Measurements from ENCODE around the gene UBQLN2. TPM values are rescaled to one million over a fixed set of nuclear protein-coding genes. Genes with fewer than 3 reads are reported as not detected.

UBQLN2 gene
- total and polyA plus RNA-seq, 10 of the 15 experiments (the other 5 are each of a cell fraction or from before 2014, with no cell fraction given): 2.4 to 41.3 (median 17.0) TPM

DNA sequence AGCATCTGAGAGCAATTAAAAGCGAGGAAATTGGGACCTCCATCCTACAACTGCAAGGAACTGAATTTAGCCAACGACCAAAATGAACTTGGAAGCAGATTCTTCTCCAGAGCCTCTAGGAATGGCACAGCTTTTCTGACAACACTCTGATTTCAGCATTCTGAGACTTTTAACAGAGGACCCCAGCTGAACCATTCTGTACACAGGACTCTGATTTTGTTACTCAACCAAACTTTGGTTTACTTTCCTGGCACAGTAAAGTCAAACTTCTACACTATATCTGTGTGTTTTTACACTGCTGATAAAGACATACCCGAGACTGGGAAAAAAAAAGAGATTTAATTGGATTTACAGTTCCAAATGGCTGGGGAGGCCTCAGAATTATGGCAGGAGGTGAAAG is 37.6 kb downstream of the UBQLN2 start:
- RAD21 ChIA-PET (ENCODE audit: unreplicated experiment): no interaction called here
- Histone ChIP-seq H3K79me2 (ENCODE audit: control insufficient read depth, insufficient read depth, low read length) (no peaks in the 10 kb centered on the region), H3K36me3 (ENCODE audit: control insufficient read depth in 2 of 2, insufficient read depth in 2 of 2, low read length in 1 of 2) (no peaks in the 10 kb centered on the region), H3K27me3 (replicated peaks in 1 of 2; ENCODE audit: control insufficient read depth in 2 of 2, insufficient read depth in 2 of 2, low read length in 1 of 2) (no peaks in the 10 kb centered on the region), H3K9ac (ENCODE audit: control insufficient read depth, insufficient read depth, low read length) (no peak overlapping the region), H3K27ac (ENCODE audit: control insufficient read depth, insufficient read depth) (no peak overlapping the region), H3K4me1 (ENCODE audit: control insufficient read depth, insufficient read depth, low read length) (no peaks in the 10 kb centered on the region), H3K4me3 (no peak overlapping the region), H3K9me3 (replicated peaks; ENCODE audit: control insufficient read depth, insufficient read depth, low read length) (no peaks in the 10 kb centered on the region; the same call in 2 of the 3 replicates), H4K20me1 (ENCODE audit: control insufficient read depth, insufficient read depth) (no peaks in the 10 kb centered on the region), H2AFZ (ENCODE audit: control insufficient read depth, low read depth, low read length) (no peak overlapping the region), H3K4me2 (ENCODE audit: control insufficient read depth, insufficient read depth) (no peak overlapping the region)
- FAIRE-seq (no peak), DNase-seq (ENCODE audit: low read depth, low spot score) (no peak), ATAC-seq (no peak)
- POLR2A ChIA-PET: no interaction called here
- intact Hi-C loops (cut with micrococcal nuclease; ENCODE audit: unreplicated experiment): no loop called here
- CTCF ChIA-PET: no interaction called here
- WGBS (ENCODE audit: insufficient coverage, insufficient replicate concordance, low lambda C conversion rate, missing lambda C conversion rate): 54% methylated on average over 3 of the region's 3 CpGs
- SMC1A ChIA-PET (ENCODE audit: uncharacterized antibody, unreplicated experiment): no interaction called here
- TF ChIP-seq RAD21 (IDR thresholded peaks at IDR 0.05; ENCODE audit: insufficient read depth, low read depth, low read length) (no peak), NFXL1 (IDR thresholded peaks at IDR 0.05; ENCODE audit: borderline replicate concordance) (no peak)
- BruUV-seq (replicated peaks): no TSS peak
- in situ Hi-C loops (cut with MboI): loop anchor here (5.0 kb wide), 1 partner anchor 51 kb away; no protein-coding TSS in a partner anchor

DNA sequence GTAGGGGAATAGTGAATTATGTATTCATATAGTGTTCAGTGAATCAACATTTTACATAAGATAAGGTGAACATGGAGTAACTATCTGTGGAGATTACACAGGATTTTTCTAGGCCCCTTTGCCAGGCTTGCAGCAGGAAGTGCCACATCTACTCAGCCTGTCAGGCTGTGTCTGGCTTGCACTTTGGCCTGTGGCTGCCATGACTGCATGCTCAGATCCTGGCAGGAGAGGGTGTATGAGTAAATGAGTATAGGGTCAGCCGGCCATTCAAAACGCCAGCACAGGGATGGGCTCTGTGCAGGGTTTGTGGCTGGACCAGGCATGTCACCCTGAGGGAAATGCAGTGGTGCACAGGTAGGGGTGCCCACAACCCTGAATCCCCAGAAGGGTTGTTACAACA is 51.9 kb downstream of the UBQLN2 start:
- CTCF ChIA-PET: no interaction called here
- ATAC-seq (no peak), DNase-seq (ENCODE audit: low read depth, low spot score) (no peak), FAIRE-seq (no peak)
- Histone ChIP-seq H3K79me2 (ENCODE audit: control insufficient read depth, insufficient read depth, low read length) (no peaks in the 10 kb centered on the region), H3K4me2 (ENCODE audit: control insufficient read depth, insufficient read depth) (no peak overlapping the region), H4K20me1 (ENCODE audit: control insufficient read depth, insufficient read depth) (no peaks in the 10 kb centered on the region), H3K27me3 (replicated peaks in 1 of 2; ENCODE audit: control insufficient read depth in 2 of 2, insufficient read depth in 2 of 2, low read length in 1 of 2) (no peaks in the 10 kb centered on the region), H3K9ac (ENCODE audit: control insufficient read depth, insufficient read depth, low read length) (no peak overlapping the region), H3K9me3 (replicated peaks; ENCODE audit: control insufficient read depth, insufficient read depth, low read length) (no peaks in the 10 kb centered on the region), H2AFZ (ENCODE audit: control insufficient read depth, low read depth, low read length) (no peak overlapping the region), H3K4me3 (no peak overlapping the region), H3K27ac (ENCODE audit: control insufficient read depth, insufficient read depth) (no peak overlapping the region), H3K36me3 (ENCODE audit: control insufficient read depth in 2 of 2, insufficient read depth in 2 of 2, low read length in 1 of 2) (no peaks in the 10 kb centered on the region), H3K4me1 (ENCODE audit: control insufficient read depth, insufficient read depth, low read length) (no peaks in the 10 kb centered on the region)
- intact Hi-C loops (cut with micrococcal nuclease; ENCODE audit: unreplicated experiment) (no loop called here), in situ Hi-C loops (cut with MboI) (no loop called here)
- BruUV-seq (replicated peaks): no TSS peak
- RAD21 ChIA-PET (ENCODE audit: unreplicated experiment): no interaction called here
- 68% methylated on average over 2 of the region's 2 CpGs for WGBS (ENCODE audit: insufficient coverage, insufficient replicate concordance, low lambda C conversion rate, missing lambda C conversion rate)
- SMC1A ChIA-PET (ENCODE audit: uncharacterized antibody, unreplicated experiment): no interaction called here
- TF ChIP-seq EP300 (IDR thresholded peaks at IDR 0.05; ENCODE audit: borderline replicate concordance in 1 of 2, control insufficient read depth in 1 of 2, low read depth in 2 of 2, low read length in 2 of 2) (no peak), CHD4 (IDR thresholded peaks at IDR 0.05) (no peak), REST (IDR thresholded peaks at IDR 0.05; ENCODE audit: low read depth, low read length) (no peak)
- POLR2A ChIA-PET: no interaction called here

Other genes with a start within 250 kb of the UBQLN2 start
- 7.8 and 10.8 TPM in 2 replicates for gene NBDY, start 165.6 kb downstream of the UBQLN2 start, total RNA-seq (2014; rRNA removed)
- gene NBDY, start 165.6 kb downstream of the UBQLN2 start, total RNA-seq (2014; rRNA removed; fragmentation: Illumina TruSeq; extraction: Trizol): 10.9 and 12.8 TPM in 2 replicates
- gene NBDY, start 165.6 kb downstream of the UBQLN2 start, total RNA-seq (2021): 40.7 and 41.9 TPM in 2 replicates
- 32.1 and 33.6 TPM in 2 replicates for gene NBDY, start 165.6 kb downstream of the UBQLN2 start, polyA plus RNA-seq (2011; rRNA removed)
- gene NBDY, start 165.6 kb downstream of the UBQLN2 start, polyA plus RNA-seq (2014; fragmentation: Illumina TruSeq; extraction: Trizol): 56.4 and 82.3 TPM in 2 replicates
- gene NBDY, start 165.6 kb downstream of the UBQLN2 start, polyA plus RNA-seq (2014; fragmentation: Nextera tagmentation; extraction: Ambion mirVana): 100 to 1,000 TPM; 113 to 115 TPM
- 29.0 and 37.3 TPM in 2 replicates for gene NBDY, start 165.6 kb downstream of the UBQLN2 start, polyA plus RNA-seq (2014; rRNA removed)
- gene NBDY, start 165.6 kb downstream of the UBQLN2 start, polyA plus RNA-seq (2016; fragmentation: Nextera tagmentation; extraction: Ambion mirVana): 100 to 1,000 TPM; 108 to 122 TPM